Astrocyte of the spinal cord (primary cell): ENCODE measurements around the gene ERVMER34-1.

Experiments used
- DNase-seq: peaks from one replicate; pipeline ENCODE4 v3.0.0; 2011; ENCODE audit warnings: low read depth, low spot score
- H3K4me3 ChIP-seq: 2 replicates; pipeline ENCODE4 v1.5.1; 2011; ENCODE audit warnings: low read depth, mild to moderate bottlenecking, low read length, moderate library complexity
- CTCF ChIP-seq: IDR thresholded peaks from 2 replicates; pipeline ENCODE4 v1.5.1; 2012; ENCODE audit warnings: low read depth, mild to moderate bottlenecking, low read length, inconsistent platforms
- in situ Hi-C: cut with HindIII; loops from 2 replicates; pipeline ENCODE4 v1.10.0; 2017; ENCODE audit warnings: low sequenced_read_pairs

ERVMER34-1 gene

GRCh38 chr4:52714597-52715254 is 36.5 kb downstream of the ERVMER34-1 start:
- DNase-seq, result no peak
- no peak for TF ChIP-seq CTCF
- H3K4me3 ChIP-seq, result no peak overlapping the region
- in situ Hi-C loops, result no loop called here

DNA sequence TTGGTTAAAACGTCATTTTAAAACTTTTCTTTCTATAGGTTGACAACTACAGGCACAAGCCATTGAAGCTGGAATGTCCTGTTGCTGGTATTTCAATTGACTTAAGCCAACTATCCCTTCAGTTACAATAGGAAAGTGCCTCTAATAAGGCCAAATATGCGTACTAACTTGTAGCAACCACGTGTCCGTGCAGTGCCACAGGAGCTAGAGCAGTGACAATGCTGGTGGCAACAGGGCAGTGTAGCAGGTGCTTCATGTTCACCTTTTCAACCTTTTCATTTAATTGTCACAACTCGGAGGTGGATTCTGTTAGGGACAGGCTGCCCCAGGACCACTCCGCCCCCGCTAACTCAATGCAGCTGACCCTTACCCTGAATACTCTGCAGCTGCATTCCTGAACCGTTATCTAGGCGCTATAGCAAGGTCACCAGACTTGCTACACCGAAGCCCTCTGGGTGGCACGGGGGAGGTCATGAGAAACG is 37.7 kb downstream of the ERVMER34-1 start:
- no peak for TF ChIP-seq CTCF
- peak overlapping the region; percentile 74 for H3K4me3 ChIP-seq
- DNase-seq, result no peak
- in situ Hi-C loops, result no loop called here

DNA sequence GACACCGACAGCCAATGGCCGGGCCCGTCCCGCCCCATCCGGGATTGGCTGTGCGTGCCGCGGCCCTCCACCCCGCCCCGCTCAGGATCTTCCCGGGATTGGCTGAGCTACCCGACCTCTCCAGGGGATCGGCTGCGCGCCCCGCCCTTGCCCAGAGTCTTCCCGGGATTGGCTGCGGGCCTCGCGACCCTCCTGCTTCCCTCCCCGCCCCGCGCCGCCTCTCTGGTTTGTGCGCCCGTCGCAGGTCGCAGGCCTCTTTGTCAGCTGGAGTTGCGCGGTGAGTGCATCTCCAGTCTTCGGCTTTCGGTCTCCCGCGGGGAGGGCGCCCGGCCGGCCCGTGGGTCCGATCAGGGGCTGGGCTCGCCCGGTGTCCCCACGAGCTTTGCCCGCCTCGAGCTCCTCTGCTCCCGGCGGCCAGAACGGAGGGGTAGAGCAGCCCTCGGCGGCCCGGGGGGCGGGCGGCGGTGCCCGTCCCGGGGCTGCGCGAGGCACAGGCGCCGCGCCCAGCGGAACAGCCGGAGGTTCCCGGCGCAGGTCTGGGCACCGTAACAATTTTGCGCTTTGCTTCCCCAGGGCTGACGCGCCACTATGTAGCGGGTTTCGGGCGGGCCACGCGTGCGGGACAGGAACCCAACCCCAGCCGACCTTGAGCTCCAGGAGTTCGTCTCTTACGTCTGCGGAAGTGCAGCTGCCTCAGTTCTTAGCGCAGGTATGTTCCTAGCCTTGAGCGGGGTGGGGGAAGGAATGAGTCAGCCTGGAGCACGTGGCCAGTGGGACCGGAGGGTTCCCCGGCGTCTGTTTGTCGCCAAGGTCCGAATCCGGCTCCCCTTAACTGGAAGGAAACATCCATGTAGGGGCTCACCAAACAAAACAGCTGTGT is 38.7 kb downstream of the ERVMER34-1 start:
- peak overlapping the region; percentile 74 for H3K4me3 ChIP-seq
- DNase-seq, result peak; percentile 98
- no peak for TF ChIP-seq CTCF
- in situ Hi-C loops, result no loop called here

- DNase-seq, result no peak
- in situ Hi-C loops, result no loop called here
- no peak for TF ChIP-seq CTCF
- peak overlapping the region; percentile 33 for H3K4me3 ChIP-seq
Measured at GRCh38 chr4:52711834-52712250, 39.4 kb downstream of the ERVMER34-1 start.

DNA sequence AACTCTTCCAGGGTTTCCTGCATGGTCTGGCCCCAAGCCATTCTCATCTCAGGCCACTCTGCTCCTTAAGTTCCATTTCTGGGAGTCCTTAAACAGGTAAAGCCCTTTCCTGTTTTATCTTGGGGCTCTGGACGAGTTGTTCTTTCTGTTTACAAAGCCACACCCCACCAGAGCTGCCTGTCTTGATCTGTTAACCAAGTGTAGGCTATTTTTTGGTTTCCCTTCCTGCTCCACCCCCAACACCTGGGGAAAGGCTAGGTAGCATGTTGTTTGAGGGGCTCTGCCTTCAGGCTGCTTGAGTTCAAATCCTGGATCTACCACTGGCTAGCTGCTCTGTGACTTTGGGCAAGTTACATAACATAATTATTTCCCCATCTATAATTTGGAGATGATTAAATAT is 40.0 kb downstream of the ERVMER34-1 start:
- DNase-seq, result no peak
- in situ Hi-C loops, result no loop called here
- TF ChIP-seq CTCF, result no peak
- H3K4me3 ChIP-seq, result no peak overlapping the region

- in situ Hi-C loops, result no loop called here
- no peak for DNase-seq
- no peak for TF ChIP-seq CTCF
- no peak overlapping the region for H3K4me3 ChIP-seq
Measured at GRCh38 chr4:52709155-52709554, 42.1 kb downstream of the ERVMER34-1 start.
